GM19239 (cell line): ENCODE results near the gene NOL6.
"Not testable (repeated sequence)": the region's sequence is repeated elsewhere in the genome, so short reads cannot be mapped to it uniquely, and the experiment has no call there.

Experiments
- DNase-seq: peaks from one replicate; pipeline ENCODE4 v3.0.0; 2011; ENCODE audit warnings: low spot score; ENCODE audit not compliant: insufficient read length
- FAIRE-seq: peaks from 2 replicates; lab custom pipeline; 2011; peaks lifted over from hg19 to GRCh38; lab: Jason Lieb, UNC

NOL6 gene, protein sequence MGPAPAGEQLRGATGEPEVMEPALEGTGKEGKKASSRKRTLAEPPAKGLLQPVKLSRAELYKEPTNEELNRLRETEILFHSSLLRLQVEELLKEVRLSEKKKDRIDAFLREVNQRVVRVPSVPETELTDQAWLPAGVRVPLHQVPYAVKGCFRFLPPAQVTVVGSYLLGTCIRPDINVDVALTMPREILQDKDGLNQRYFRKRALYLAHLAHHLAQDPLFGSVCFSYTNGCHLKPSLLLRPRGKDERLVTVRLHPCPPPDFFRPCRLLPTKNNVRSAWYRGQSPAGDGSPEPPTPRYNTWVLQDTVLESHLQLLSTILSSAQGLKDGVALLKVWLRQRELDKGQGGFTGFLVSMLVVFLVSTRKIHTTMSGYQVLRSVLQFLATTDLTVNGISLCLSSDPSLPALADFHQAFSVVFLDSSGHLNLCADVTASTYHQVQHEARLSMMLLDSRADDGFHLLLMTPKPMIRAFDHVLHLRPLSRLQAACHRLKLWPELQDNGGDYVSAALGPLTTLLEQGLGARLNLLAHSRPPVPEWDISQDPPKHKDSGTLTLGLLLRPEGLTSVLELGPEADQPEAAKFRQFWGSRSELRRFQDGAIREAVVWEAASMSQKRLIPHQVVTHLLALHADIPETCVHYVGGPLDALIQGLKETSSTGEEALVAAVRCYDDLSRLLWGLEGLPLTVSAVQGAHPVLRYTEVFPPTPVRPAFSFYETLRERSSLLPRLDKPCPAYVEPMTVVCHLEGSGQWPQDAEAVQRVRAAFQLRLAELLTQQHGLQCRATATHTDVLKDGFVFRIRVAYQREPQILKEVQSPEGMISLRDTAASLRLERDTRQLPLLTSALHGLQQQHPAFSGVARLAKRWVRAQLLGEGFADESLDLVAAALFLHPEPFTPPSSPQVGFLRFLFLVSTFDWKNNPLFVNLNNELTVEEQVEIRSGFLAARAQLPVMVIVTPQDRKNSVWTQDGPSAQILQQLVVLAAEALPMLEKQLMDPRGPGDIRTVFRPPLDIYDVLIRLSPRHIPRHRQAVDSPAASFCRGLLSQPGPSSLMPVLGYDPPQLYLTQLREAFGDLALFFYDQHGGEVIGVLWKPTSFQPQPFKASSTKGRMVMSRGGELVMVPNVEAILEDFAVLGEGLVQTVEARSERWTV

GRCh38 chr9:33473643-33474352, at the start of gene NOL6:
NOL6 (minus strand) TSS chr9:33473924; CDS start chr9:33473842, 82 bp downstream.
- DNase-seq (peak; percentile 93), FAIRE-seq (peak; percentile 99)

GRCh38 chr9:33521861-33522260, 48.1 kb upstream of the NOL6 start:
- FAIRE-seq, DNase-seq: not testable (repeated sequence)

GRCh38 chr9:33517934-33518577, 44.3 kb upstream of the NOL6 start:
- DNase-seq, FAIRE-seq: not testable (repeated sequence)

- DNase-seq: no peak
- peak; percentile 26 for FAIRE-seq
Observed at GRCh38 chr9:33517373-33517772, 43.6 kb upstream of the NOL6 start.

GRCh38 chr9:33516397-33516796, 42.7 kb upstream of the NOL6 start:
- DNase-seq, FAIRE-seq: not testable (repeated sequence)

- not testable (repeated sequence) for DNase-seq, FAIRE-seq
Observed at GRCh38 chr9:33515342-33515995, 41.7 kb upstream of the NOL6 start.

GRCh38 chr9:33512535-33512934, 38.8 kb upstream of the NOL6 start:
- DNase-seq, FAIRE-seq: not testable (repeated sequence)

DNA sequence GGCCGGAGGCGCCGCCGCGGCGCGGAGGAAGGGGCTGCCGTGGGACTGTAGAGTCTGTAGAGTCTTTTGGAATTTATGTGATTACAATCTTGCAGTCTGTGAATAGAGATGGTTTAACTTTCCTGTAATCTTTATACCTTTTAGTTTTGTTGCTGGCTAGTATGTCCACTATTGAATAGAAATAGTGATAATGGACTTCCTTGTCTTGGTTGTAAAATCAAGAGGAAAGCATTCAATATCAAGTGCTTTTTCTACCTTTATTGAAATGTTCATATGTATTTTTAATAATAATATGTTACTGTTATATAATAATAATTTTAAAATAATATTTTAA, 37.4 kb upstream of the NOL6 start:
- not testable (repeated sequence) for DNase-seq, FAIRE-seq

GRCh38 chr9:33510262-33511183, 36.8 kb upstream of the NOL6 start:
- DNase-seq (peak; percentile 19), FAIRE-seq (no peak)

DNA sequence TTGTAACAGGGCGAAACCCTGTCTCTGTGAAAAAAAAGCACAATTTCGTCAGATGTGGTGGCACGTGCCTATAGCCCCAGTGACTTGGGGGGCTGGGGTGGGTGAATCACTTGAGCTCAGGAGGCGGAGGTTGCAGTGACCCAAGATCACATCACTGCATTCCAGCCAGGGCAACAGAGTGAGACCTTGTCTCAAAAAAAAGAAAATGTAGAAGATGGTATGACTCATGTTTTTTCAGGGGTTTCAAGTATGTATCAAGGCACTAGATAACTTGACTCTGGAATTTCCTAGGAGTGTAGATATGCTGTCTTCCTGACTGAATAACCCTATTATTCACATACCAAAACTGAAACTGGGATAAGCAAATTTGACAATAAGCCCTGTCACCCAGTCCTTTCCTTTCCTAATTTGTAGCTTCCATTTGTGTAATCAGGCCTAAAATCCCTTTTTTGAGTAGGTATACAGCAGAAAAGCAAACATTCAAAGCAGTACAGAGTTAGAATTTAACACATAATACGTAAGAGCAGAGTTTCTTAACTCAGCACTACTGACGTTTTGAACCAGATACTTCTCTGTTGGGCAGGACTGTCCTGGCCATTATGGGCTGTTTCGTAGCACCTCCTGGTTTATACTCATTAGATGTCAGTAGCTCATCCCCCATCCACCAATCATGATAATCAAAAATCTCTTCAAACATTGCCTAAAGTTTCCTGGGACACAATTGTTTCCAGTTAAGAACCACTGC, 33.1 kb upstream of the NOL6 start:
- no peak for DNase-seq
- peak; percentile 35 for FAIRE-seq

DNA sequence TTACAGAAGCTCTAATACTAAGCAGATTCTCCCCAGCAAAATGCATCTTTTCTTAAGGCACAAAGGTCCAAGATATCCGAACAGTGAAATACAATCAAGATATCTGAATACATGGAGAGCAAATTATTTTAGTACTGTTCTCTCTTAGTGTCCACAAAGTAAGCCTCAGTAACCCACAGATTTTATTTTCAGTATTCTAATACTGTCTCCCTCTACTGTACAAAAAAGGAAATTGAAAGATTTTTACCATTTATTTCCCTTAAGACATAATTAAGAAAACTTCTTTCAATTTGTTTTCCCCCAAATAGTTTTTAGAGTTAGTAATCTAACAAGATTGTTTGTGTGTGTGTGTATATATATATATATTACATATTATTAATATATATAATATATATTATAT, 24.7 kb upstream of the NOL6 start:
- DNase-seq (no peak), FAIRE-seq (no peak)

GRCh38 chr9:33493819-33494218, 20.1 kb upstream of the NOL6 start:
- not testable (repeated sequence) for FAIRE-seq, DNase-seq

DNA sequence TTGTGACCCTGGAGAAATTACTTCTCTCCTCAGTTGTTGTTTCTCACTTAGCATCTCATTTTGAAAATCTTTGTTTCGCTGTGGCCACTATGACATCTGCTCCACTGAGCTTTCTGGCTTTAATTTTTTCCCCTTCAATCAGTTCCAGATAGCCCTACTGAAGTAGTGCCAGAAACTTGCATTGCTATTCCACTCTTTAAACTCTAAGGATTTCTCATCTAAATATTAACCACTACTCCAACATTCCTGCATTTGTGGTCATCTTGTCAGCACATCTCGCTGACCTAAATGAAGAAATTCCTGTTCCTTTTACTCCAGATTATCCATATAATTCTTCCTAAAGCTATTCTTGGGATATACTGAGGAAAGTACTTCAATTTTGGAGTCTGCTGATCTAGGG, 15.3 kb upstream of the NOL6 start:
- FAIRE-seq (no peak), DNase-seq (no peak)

DNA sequence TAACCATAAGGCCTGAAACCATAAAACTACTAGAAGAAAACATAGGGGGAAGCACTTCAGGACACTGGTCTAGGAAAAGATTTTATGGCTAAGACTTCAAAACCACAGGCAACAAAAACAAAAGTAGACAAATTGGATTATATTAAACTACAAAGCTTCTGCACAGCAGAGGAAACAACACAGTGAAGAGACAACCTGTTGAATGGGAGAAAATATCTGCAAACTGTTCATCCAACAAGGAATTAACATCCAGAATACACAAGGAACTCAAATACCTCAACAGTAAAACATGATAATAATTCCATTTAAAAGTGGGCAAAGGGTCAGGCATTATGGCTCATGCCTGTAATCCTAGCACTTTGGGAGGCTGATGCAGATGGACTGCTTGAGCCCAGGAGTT, 11.6 kb upstream of the NOL6 start:
- not testable (repeated sequence) for DNase-seq, FAIRE-seq

GRCh38 chr9:33480976-33481375, 7.3 kb upstream of the NOL6 start:
- DNase-seq (no peak), FAIRE-seq (no peak)

DNA sequence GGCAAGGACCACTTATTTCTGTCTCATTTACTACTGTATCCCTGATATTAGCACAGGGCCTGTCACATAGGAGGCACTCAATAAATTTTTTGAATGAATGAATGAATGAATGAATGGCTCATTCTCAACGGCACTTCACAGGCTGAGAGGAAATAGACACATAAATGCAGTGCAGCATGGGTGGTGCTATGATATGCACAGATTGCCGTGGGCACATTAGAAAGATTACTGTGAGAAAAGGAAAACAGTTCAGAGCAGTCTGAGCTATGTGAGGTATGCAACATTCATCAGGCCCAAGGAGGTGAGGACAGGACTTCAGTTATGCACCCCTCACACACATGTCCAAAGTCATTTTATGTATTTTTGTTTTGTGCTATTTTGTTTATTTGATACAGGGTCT, 6.4 kb upstream of the NOL6 start:
- FAIRE-seq: no peak

DNA sequence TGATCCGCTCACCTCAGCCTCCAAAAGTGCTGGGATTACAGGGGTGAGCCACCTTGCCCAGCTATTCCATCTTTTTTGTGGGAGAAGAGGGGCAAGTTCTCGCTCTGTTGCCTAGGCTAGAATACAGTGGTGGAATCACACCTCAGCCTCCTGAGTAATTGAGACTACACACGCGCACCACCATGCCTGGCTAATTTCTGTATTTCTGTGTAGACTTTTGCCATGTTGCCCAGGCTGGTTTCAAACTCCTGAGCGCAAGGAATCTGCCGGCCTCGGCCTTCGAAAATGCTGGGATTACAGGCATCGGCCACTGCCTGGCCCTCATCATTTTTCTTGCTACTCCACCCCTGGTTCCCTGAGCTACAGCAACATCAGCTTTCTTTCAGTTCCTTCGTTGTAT, 2.8 kb upstream of the NOL6 start:
- DNase-seq (no peak), FAIRE-seq (no peak)

More for the DNA sequence above, 6.4 kb upstream of the NOL6 start:
- DNase-seq: no peak
